ENCODE data around the gene NRN1. TPM values are rescaled to one million over a fixed set of nuclear protein-coding genes. Genes with fewer than 3 reads are reported as not detected.

Gene NRN1
- total and polyA plus RNA-seq, 2 donors from 2014 or later = 6.4 to 8.5 TPM

GRCh38 chr6:6039946-6040509 is 33.3 kb upstream of the NRN1 start:
- no peak overlapping the region for H3K27ac ChIP-seq (ENCODE audit: low read depth in 2 of 2, low read length in 2 of 2)
- no peaks in the 10 kb centered on the region for H3K4me1 ChIP-seq (ENCODE audit: control insufficient read depth in 2 of 3, insufficient read depth in 2 of 3, low read depth in 1 of 3, low read length in 3 of 3)
- H3K36me3 ChIP-seq (ENCODE audit: control insufficient read depth in 2 of 3, insufficient read depth in 3 of 3, low read length in 3 of 3) = no peaks in the 10 kb centered on the region
- no peaks in the 10 kb centered on the region for H3K27me3 ChIP-seq (ENCODE audit: control insufficient read depth, insufficient read depth, low read length)
- no peak overlapping the region for H3K9ac ChIP-seq (ENCODE audit: low read length in 3 of 3)
- intact Hi-C loops (cut with DNase I) = no loop called here
- H3K4me3 ChIP-seq (ENCODE audit: low read length in 3 of 3) = no peak overlapping the region
- no peaks in the 10 kb centered on the region for H3K9me3 ChIP-seq (ENCODE audit: control insufficient read depth in 2 of 3, insufficient read depth in 1 of 3, low read length in 3 of 3)
- no peak for TF ChIP-seq CTCF (IDR thresholded peaks at IDR 0.05; ENCODE audit: borderline replicate concordance, extremely low read depth, insufficient read depth)
- DNase-seq (no peak), FAIRE-seq (no peak)

GRCh38 chr6:6037179-6037578 is 30.5 kb upstream of the NRN1 start:
- Histone ChIP-seq H3K9me3 (ENCODE audit: control insufficient read depth in 2 of 3, insufficient read depth in 1 of 3, low read length in 3 of 3) (no peaks in the 10 kb centered on the region), H3K9ac (ENCODE audit: low read length in 3 of 3) (no peak overlapping the region), H3K4me1 (ENCODE audit: control insufficient read depth in 2 of 3, insufficient read depth in 2 of 3, low read depth in 1 of 3, low read length in 3 of 3) (no peaks in the 10 kb centered on the region), H3K27ac (ENCODE audit: low read depth in 2 of 2, low read length in 2 of 2) (no peak overlapping the region), H3K27me3 (ENCODE audit: control insufficient read depth, insufficient read depth, low read length) (no peaks in the 10 kb centered on the region), H3K4me3 (ENCODE audit: low read length in 3 of 3) (no peak overlapping the region), H3K36me3 (ENCODE audit: control insufficient read depth in 2 of 3, insufficient read depth in 3 of 3, low read length in 3 of 3) (no peaks in the 10 kb centered on the region)
- FAIRE-seq (no peak), DNase-seq (no peak)
- intact Hi-C loops (cut with DNase I) = no loop called here
- no peak for TF ChIP-seq CTCF (IDR thresholded peaks at IDR 0.05; ENCODE audit: borderline replicate concordance, extremely low read depth, insufficient read depth)

- FAIRE-seq (no peak), DNase-seq (no peak)
- no peak overlapping the region for H3K4me3 ChIP-seq (ENCODE audit: low read length in 3 of 3)
- intact Hi-C loops (cut with DNase I) = no loop called here
- no peaks in the 10 kb centered on the region for H3K4me1 ChIP-seq (ENCODE audit: control insufficient read depth in 2 of 3, insufficient read depth in 2 of 3, low read depth in 1 of 3, low read length in 3 of 3)
- no peaks in the 10 kb centered on the region for H3K36me3 ChIP-seq (ENCODE audit: control insufficient read depth in 2 of 3, insufficient read depth in 3 of 3, low read length in 3 of 3)
- no peaks in the 10 kb centered on the region for H3K27me3 ChIP-seq (ENCODE audit: control insufficient read depth, insufficient read depth, low read length)
- H3K27ac ChIP-seq (ENCODE audit: low read depth in 2 of 2, low read length in 2 of 2) = no peak overlapping the region
- no peaks in the 10 kb centered on the region for H3K9me3 ChIP-seq (ENCODE audit: control insufficient read depth in 2 of 3, insufficient read depth in 1 of 3, low read length in 3 of 3)
- TF ChIP-seq CTCF (IDR thresholded peaks at IDR 0.05; ENCODE audit: borderline replicate concordance, extremely low read depth, insufficient read depth) = no peak
- H3K9ac ChIP-seq (ENCODE audit: low read length in 3 of 3) = no peak overlapping the region
Measured at GRCh38 chr6:6033858-6034257, 27.1 kb upstream of the NRN1 start.

Data from kidney (tissue), 14 donors.